GM21723 (cell line): ENCODE data around the gene BCDIN3D.
"Not testable (repeated sequence)": the region's sequence is repeated elsewhere in the genome, so short reads cannot be mapped to it uniquely, and the experiment has no call there.

Experiments used
- ATAC-seq: cut with Tn5 transposase; IDR thresholded peaks from one replicate; pipeline ENCODE4 v1.9.1; 2021; ENCODE audit warnings: mild to moderate bottlenecking, moderate library complexity; ENCODE audit not compliant: unreplicated experiment

The BCDIN3D gene

GRCh38 chr12:49877066-49877465, 34.2 kb upstream of the BCDIN3D start:
- no peak for ATAC-seq

- ATAC-seq: no peak
Observed at GRCh38 chr12:49876070-49876469, 33.2 kb upstream of the BCDIN3D start.

GRCh38 chr12:49875115-49875720, 32.3 kb upstream of the BCDIN3D start:
- ATAC-seq: no peak

- no peak for ATAC-seq
Observed at GRCh38 chr12:49874142-49874897, 31.4 kb upstream of the BCDIN3D start.

- ATAC-seq: no peak
Observed at GRCh38 chr12:49873361-49873934, 30.5 kb upstream of the BCDIN3D start.

GRCh38 chr12:49872781-49873181, 29.9 kb upstream of the BCDIN3D start:
- ATAC-seq: no peak

- ATAC-seq: no peak
Observed at GRCh38 chr12:49872381-49872780, 29.5 kb upstream of the BCDIN3D start.

GRCh38 chr12:49871811-49872251, 28.9 kb upstream of the BCDIN3D start:
- not testable (repeated sequence) for ATAC-seq

GRCh38 chr12:49871263-49871561, 28.3 kb upstream of the BCDIN3D start:
- no peak for ATAC-seq

- ATAC-seq: no peak
Observed at GRCh38 chr12:49870501-49871262, 27.8 kb upstream of the BCDIN3D start.

GRCh38 chr12:49869816-49870500, 27.1 kb upstream of the BCDIN3D start:
- ATAC-seq: no peak

- ATAC-seq: no peak
Observed at GRCh38 chr12:49868952-49869815, 26.3 kb upstream of the BCDIN3D start.

GRCh38 chr12:49868449-49868848, 25.5 kb upstream of the BCDIN3D start:
- ATAC-seq: no peak

GRCh38 chr12:49867570-49868341, 24.9 kb upstream of the BCDIN3D start:
- no peak for ATAC-seq

GRCh38 chr12:49866859-49867569, 24.1 kb upstream of the BCDIN3D start:
- peak; percentile 52 for ATAC-seq

- ATAC-seq: no peak
Observed at GRCh38 chr12:49865782-49866135, 22.9 kb upstream of the BCDIN3D start.

GRCh38 chr12:49865109-49865781, 22.3 kb upstream of the BCDIN3D start:
- no peak for ATAC-seq

- no peak for ATAC-seq
Observed at GRCh38 chr12:49864798-49865090, 21.8 kb upstream of the BCDIN3D start.
